Superior temporal gyrus (tissue), 1 donor: Measurements from ENCODE around the gene TTF1.

Source experiments
- DNase-seq: peaks from one replicate; pipeline ENCODE4 v3.0.0-alpha.2; 2016; ENCODE audit errors: extremely low spot score

TTF1 gene

GRCh38 chr9:132367613-132368313, 38.9 kb downstream of the TTF1 start:
- DNase-seq: no peak

DNA sequence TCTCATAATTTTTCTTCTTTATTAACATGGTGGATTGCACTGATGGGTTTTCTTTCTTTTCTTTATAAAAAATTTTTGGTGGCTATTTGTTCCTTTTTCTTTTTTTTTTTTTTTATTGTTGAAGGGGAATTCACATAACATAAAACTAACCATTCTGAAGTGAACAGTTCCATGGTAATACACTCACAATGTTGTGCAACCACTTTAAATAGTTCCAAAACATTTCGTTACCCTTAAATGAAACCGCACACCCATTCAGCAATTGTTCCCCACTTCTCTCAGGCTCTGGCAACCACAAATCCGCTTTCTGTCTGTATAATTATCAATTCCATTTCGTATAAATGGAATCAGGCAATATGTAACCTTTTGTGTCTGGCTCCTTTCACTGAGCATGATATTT, 40.2 kb downstream of the TTF1 start:
- no peak for DNase-seq

DNA sequence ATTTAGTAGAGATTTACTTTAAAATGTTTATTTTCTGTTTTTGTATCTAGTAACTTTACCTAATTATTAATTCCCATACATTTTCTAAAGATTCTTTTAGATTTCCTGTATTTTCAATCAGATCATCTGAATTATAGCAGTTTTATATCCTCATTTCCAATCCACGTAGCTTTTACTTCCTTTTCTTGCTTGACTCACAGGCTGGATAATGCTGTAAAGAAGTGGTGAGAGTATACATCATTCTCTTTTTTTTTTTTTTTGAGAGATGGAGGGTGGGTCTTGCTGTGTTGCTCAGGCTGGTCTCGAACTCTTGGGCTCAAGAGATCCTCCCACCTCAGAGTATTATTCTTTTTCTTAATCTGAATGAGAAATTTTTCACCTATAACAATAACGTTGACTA, 40.7 kb downstream of the TTF1 start:
- DNase-seq: no peak

DNA sequence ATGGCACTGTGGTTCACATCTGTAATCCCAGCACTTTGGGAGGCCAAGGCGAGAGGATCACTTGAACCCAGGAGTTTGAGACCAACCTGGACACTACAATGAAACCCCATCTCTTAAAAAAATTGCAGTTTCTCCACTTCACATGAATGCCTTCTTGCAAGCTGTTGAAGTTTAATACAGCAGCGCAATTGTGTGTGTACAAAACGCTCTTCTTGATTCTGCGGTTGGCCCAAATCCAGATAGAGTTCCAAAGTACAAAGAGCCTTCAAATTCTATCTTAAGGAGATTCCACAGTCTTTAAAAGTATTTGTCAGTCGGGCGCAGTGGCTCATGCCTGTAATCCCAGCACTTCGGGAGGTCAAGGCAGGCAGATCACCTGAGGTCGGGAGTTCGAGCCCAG, 42.6 kb downstream of the TTF1 start:
- no peak for DNase-seq

GRCh38 chr9:132357764-132358163, 48.9 kb downstream of the TTF1 start:
- no peak for DNase-seq

DNA sequence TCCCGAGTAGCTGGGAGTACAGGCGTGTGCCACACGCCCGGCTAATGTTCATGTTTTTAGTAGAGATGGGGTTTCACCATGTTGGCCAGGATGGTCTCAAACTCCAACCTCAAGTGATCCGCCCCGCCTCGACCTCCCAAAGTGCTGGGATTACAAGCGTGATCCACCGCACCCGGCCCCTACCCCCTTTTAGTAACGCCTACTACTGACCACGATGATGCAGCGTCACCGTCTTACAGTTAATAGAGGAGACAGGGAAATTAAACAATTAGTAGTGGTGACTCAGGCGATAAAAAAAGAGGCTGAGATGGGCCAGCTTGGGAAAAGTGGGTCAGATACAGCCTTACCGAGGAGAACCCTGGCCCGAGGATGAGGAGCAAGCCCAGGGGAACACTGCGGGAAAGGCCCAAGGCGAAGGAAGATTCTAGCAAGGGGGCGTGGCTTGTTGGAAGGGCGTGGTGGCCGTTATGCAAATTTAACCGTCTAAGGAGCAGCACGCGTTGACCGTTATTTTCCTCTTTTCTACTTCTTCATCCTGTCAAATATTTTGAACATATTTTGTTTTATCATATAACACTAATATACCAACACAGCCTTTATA, 50.2 kb downstream of the TTF1 start:
- no peak for DNase-seq

- DNase-seq: peak; percentile 97
These were observed 51.8 kb downstream of the TTF1 start, which contains the start of gene SETX for GRCh38 chr9:132354637-132355355. Gene SETX (minus strand): TSS chr9:132354986. CDS start chr9:132349428, 5,558 bp downstream.

DNA sequence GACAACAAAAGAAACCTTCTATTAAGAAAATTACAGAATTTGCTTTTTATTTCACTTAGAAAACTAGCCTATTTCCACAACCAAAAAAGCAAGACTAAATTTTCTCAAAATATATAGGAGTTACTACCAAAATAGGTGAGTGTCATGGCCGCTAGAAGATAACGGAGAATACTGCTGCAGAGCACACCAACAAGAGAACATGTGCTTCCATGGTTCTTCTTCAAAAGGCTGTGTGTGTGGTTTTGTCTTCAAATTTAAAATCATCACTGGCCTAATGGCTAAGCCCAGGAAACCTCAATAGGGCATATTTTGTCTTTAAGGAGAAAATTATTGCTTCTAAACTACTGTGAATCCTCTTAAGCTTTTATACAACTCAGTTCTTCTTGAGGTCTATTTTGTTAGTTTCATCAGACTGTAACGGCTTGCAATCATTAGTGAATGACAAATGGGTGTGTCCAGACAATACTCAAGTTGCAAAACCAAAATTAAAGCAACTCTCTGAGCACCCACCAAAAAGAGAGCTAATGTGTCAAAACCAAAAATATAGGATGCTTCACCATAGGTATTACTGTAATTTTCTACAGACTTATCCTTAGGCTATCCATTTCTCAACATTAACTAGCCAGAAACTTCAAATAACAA, 55.1 kb downstream of the TTF1 start:
- DNase-seq: no peak

DNA sequence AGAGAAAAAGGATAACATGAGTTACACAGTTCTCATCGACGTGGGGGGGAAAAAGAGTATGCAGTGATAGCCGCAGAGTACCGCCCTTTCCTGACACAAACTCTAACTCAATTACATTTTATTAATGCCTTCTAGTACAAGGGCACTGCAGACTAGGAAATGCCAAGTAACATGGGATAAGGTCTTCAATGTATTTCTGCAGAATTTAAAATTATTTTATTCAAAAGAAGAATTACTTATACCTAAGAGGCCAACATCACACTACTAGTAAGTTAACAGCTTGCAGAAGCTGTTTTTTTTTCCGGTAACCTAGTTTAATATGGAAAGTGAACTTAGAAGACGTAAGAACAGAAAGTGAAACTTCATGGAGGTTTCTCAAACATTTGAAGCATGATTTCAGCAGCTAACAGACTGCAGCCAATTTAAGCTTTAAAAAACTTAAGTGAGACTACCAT, 55.8 kb downstream of the TTF1 start:
- no peak for DNase-seq

DNA sequence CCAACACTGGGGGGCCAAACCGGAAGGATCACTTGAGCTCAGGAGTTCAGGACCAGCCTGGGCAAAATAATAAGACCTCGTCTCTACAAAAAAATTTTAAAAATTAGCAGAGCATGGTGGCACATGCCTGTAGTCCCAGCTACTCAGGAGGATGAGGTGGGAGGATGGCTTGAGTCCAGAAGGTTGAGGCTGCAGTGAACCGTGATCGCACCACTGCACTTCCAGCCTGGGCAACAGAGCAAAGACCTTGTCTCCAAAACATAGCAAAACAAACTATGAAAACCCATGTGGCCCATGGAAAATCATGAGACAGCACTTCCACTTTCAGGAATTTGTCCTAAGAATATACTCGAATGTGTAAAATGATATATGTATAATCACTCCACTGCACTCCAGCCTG, 58.0 kb downstream of the TTF1 start:
- DNase-seq: no peak

GRCh38 chr9:132346177-132346576, 60.5 kb downstream of the TTF1 start:
- DNase-seq: no peak

DNA sequence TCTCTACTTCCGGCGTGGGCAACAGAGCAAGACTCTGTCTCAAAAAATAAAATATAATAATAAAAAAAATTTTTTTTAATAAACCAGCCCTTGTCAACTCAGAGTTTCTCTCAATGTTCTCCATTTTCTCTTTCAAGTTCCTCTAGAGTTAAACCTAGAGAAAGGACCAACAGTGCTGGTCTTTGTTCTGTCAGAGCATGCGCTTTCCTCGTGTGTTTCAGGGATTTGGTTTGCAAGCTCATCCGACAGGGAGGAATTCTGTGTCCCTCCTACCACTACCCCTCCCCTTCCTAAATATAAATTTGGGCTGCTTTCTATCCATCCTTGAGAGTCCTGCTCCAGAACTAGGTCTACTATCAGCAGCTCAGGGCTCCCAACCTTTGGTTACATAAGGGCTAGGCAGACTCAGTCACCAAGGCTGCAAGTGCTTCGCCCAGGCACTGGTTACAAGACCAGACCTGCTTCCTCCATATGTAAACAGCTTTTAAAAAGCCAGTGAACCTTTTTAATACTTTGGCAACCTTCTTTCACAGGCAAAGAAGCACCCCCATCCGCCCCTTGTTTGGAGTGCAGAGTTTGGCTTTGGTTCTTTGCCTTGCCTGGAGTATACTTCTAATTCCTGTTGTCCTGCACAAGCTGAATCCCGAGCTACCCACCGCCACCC, 65.3 kb downstream of the TTF1 start:
- peak; percentile 83 for DNase-seq

DNA sequence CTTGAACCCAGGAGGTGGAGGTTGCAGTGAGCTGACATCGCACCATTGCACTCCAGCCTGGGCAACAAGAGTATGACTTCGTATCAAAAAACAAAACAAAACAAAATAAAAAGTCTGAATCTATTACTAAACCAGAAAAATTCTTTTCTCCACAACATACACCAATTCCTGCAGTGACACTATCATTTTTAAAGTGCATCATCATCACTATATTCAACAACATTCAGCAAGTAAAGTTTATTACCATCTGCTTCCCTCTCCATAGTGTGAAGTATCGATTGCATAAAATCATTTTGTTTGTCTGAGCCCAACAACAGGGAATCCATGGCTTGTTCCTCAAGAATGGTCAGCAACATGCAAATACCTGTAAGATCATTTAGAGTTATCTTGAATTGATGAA, 72.3 kb downstream of the TTF1 start:
- no peak for DNase-seq

DNA sequence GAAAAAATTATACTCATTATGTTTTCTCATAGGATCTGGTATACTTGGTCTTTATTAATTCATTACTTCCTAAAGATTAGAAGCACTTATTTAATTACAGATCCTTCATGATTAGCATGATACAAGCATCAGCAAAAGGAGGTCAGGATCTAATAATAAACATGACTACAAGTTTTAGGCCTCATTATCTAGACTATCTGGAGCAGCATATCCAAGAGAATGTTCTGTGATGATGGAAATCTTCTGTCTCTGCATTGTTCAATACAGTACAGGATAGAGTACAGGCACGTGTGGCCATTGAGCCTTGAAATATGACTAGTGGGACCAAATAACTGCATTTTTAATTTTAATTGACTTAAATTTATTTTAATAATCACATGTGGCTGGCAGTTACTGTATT, 73.1 kb downstream of the TTF1 start:
- DNase-seq: no peak

GRCh38 chr9:132328580-132328979, 78.1 kb downstream of the TTF1 start:
- no peak for DNase-seq

- no peak for DNase-seq
These were observed 79.1 kb downstream of the TTF1 start for GRCh38 chr9:132327537-132327936.
